ENCODE measurements around the gene RBP3.

DNA sequence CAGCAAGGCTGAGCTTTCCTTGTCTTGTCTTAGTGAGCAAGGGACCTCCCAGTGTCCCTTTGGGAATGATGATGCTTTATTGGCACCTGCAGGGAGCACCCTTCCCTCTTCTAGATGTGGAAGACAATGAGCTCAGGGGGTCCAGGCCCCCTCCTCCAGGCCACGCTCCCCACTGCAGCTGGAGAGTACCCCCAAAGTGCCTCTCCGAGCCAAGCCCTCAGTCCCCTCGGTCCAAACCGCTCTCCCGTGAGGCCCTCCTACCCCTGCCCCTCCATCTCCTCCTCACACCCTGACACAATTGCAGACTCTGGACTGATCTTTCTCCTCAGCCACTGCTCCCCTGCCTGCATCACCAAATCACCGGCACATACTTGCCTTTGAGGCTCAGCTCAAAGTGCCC lies 16.7 kb downstream of the RBP3 start:
- TF ChIP-seq, protein P1, sequence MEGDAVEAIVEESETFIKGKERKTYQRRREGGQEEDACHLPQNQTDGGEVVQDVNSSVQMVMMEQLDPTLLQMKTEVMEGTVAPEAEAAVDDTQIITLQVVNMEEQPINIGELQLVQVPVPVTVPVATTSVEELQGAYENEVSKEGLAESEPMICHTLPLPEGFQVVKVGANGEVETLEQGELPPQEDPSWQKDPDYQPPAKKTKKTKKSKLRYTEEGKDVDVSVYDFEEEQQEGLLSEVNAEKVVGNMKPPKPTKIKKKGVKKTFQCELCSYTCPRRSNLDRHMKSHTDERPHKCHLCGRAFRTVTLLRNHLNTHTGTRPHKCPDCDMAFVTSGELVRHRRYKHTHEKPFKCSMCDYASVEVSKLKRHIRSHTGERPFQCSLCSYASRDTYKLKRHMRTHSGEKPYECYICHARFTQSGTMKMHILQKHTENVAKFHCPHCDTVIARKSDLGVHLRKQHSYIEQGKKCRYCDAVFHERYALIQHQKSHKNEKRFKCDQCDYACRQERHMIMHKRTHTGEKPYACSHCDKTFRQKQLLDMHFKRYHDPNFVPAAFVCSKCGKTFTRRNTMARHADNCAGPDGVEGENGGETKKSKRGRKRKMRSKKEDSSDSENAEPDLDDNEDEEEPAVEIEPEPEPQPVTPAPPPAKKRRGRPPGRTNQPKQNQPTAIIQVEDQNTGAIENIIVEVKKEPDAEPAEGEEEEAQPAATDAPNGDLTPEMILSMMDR (conservative IDR thresholded peaks at IDR 0.05) = no peak
- TF ChIP-seq EZH2 (IDR thresholded peaks at IDR 0.05; ENCODE audit: low read depth) = no peak
